GM12873 (cell line): ENCODE results near the gene ENTREP1.
A peak's percentile ranks its signal among the peaks of the same experiment; 100 is the strongest.

Experiments
- CTCF ChIP-seq: IDR thresholded peaks from 2 replicates; pipeline ENCODE4 v1.5.1; 2012; ENCODE audit warnings: low read depth, mild to moderate bottlenecking, moderate library complexity, low read length, control low read depth; ENCODE audit not compliant: insufficient read depth; ENCODE audit errors: missing control alignments

ENTREP1 gene

DNA sequence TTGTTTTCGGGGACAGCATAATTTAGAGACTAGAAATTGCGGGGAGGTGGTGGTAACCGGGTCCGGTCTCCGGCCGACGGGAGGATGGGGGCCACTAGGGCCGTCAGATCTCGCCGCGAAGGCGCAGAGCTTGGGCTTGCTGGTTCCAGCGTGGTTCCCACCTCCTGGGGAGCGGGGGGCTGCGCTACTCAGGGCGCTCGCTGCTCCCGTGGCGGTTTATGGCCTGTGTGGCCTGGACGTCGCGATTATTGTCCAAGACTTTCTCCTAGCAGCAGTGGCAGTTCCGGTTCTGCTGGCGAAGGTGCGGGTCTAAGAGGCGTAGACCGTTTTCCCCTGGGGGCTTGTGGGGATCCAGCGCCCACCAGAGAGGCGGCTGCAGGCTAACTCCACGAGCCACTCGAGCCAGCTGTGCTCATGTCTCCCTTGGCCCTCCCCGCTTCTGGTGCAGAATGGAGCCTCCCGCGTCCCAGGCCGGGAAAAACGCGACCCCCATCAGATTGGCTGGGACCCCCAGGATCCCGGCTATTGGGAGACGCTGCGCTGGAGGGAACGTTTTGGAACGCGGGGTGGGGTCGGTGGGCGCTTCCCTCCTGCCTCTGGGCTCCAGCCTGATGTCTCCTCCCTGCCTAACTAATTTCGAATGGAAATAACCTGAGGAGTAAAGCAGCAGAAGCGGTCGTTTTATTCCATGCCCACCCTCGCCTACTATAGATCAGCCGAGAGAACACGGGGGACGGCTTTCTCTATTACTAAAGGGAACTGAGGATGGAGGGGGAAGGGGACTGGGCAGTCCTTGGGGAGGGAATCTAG is 87.1 kb downstream of the ENTREP1 start:
- TF ChIP-seq CTCF, result no peak

DNA sequence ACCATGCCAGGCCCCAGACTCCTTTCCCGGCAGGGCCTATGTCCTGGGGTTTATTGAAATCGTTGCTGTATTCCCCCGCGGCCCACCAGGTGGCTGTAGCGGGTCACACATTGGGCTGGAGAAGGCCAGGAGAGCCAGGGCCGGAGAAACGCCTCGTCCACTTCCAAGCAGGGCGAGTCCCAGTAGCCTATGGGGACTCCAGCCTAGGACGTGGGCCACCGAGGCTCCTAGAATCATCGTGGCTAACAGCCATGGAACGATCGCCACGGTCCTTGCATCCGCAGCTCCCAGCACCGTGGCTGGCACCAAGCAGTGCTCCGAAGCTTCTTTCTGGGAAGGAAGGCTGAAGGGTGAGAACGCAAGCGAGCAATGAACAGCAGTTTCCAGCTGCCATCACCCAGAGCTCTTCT is 87.7 kb downstream of the ENTREP1 start:
- peak; percentile 27 for TF ChIP-seq CTCF

GRCh38 chr9:69420611-69421270 is 95.7 kb downstream of the ENTREP1 start:
- TF ChIP-seq CTCF, result no peak

DNA sequence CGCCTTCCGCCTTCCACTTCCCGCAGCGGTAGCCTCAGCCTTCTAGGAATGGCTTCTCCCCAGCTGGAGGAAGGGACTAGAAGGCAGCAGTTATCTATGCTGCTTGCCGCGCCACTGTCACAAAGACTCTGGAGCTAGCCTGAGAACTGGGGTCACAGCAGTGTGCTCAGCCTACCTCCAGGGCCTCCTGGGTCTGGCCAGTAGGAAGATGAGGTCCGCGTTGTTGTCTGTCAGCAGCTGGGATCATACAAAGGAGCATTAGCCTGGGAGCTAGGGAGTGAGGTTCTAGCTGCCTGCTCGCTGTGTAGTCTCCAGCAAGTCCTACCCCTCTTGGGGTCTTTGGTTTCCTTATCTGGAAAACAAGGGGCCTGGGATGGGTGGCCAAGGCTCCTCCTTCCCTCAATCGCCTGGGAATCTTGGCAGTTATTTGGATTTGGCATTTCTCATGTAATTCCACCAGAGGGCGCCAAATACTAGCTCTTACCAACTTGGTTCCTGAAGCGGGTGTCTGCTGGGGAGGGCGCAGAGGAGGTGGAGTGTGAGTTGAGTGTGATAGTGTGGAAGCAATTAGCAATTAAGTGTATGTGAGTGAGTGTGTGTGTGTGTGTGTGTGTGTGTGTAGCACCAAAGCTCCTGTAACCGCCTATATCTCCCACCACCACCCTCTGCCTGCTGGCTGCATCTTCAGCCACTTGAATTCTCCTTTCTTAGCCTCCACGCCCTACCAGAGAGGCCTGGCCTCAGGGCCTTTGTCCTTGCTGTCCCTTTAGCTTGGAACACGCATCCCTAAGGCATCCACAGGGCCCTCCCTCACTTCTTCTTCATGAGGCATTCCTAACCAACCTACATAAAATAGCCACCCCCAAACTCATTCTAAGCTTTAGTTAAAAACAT is 97.1 kb downstream of the ENTREP1 start:
- TF ChIP-seq CTCF, result peak; percentile 73

- no peak for TF ChIP-seq CTCF
These were observed 100.3 kb downstream of the ENTREP1 start for GRCh38 chr9:69425136-69425801.

GRCh38 chr9:69427286-69427685 is 102.3 kb downstream of the ENTREP1 start:
- no peak for TF ChIP-seq CTCF
